ENCODE results near the gene PKNOX2.

The PKNOX2 gene

DNA sequence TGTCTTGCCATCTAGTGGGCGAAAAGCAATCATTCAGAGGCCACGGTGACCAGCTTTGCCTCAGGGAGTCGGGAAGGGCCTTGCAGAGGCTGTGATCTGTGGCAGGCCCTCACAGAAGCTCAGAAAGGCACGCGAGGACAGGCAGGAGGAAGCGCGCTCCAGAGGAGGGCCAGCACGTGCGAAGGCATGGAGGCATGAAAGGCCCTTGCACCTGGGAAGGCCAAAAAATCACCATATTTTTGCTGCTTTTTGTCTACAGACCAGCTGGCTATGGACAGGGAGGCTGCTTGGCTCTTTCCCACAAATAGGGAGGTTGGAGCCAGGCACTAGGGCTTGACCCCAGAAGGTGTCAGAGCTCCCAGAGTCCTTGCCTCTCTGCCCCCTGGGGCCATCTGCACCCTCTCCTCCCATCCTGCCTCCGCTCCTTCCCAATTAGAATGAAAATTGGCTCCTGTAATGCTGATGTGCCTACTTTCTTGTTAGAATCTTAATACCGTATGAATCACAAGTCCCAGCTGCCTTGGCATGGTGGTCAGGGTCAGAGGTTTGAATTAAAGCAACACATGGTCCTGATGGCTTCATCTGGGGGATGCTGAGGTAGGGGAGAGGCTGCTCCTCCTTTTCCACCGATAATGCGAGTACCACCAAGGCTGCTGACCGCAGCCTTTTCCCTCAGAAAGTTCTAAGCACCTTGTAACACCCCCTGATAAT lies 262.4 kb downstream of the PKNOX2 start:
- no peak for DNase-seq (ENCODE audit: low spot score in 2 of 2)
- H3K27me3 ChIP-seq (ENCODE audit: low read depth) = no peaks in the 10 kb centered on the region
- in situ Hi-C loops (cut with MboI; ENCODE audit: low sequenced_read_pairs) = loop anchor here (10.0 kb wide), 1 partner anchor 332 kb away; no protein-coding TSS in a partner anchor
- H3K4me1 ChIP-seq = no peaks in the 10 kb centered on the region
- H3K4me3 ChIP-seq = no peak overlapping the region
- H3K9me3 ChIP-seq = no peaks in the 10 kb centered on the region
- no peaks in the 10 kb centered on the region for H3K36me3 ChIP-seq (replicated peaks)

DNA sequence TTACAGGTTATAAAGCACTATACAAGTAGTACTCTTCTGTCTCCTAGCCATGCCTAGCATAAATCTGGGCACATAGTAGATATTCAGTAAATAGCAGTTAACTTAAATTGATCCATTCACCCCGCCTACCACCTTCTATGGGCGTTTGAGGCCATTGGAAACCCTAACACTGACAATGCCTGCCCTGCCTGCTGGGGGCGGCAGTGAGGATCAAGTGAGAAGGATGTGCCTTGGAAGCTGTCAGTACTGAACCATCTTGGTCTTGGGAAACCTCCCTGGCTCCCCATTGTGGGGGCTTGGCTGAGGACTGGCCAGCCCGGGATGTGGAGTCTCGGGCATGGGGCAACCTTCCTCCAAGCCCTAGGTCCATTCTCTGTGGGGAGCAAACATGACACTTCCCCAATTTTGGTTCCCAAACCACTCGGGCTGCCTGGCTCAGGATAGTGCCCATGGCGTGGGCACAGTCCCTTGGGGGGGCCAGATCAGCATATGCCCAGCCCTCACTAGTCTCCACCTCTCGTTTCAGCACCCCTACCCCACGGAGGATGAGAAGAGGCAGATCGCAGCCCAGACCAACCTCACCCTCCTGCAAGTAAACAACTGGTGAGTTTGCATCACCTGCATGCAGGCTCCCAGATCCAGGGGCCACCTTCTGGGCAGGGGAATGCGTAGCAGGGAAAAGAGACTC lies 264.1 kb downstream of the PKNOX2 start:
- H3K36me3 ChIP-seq (replicated peaks) = no peaks in the 10 kb centered on the region
- H3K4me3 ChIP-seq = no peak overlapping the region
- H3K27me3 ChIP-seq (ENCODE audit: low read depth) = no peaks in the 10 kb centered on the region
- H3K9me3 ChIP-seq = no peaks in the 10 kb centered on the region
- in situ Hi-C loops (cut with MboI; ENCODE audit: low sequenced_read_pairs) = loop anchor here (10.0 kb wide), 1 partner anchor 334 kb away; no protein-coding TSS in a partner anchor
- H3K4me1 ChIP-seq = peaks cover 4% of the 10 kb centered on the region; the same call in 1 of the 2 replicates
- no peak for DNase-seq (ENCODE audit: low spot score in 2 of 2)

DNA sequence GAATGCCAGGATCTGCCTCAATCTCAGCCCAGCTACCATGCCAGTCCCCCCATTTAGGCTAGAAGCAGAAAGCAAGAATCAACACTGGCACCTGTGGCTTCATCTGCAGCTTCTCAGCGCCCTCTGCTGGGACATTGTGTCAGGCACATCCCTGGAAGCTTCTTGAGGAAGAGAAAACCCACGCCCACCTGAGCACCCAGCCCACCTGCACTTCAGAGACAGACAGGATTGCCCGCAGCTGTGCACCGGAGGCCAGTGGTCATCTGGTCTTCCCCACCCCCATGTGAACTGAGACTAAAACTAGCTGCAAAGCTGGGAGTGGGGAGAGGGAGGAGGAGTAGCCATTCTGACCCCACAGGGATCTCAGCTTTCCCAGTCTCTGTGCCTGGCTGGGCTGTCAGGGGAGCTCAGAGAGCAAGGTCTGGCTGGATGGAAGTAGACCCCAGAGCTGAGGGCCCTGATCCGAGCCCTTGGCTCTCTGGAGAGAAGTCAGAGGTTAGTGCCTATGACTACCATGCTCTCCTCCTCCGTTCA lies 264.7 kb downstream of the PKNOX2 start:
- H3K9me3 ChIP-seq = no peaks in the 10 kb centered on the region
- H3K4me1 ChIP-seq = peaks cover 5% of the 10 kb centered on the region; the same call in 1 of the 2 replicates
- peak; percentile 62 to 86 for DNase-seq (ENCODE audit: low spot score in 2 of 2)
- no peak overlapping the region for H3K4me3 ChIP-seq
- in situ Hi-C loops (cut with MboI; ENCODE audit: low sequenced_read_pairs) = loop anchor here (10.0 kb wide), 1 partner anchor 334 kb away; no protein-coding TSS in a partner anchor
- no peaks in the 10 kb centered on the region for H3K27me3 ChIP-seq (ENCODE audit: low read depth)
- no peaks in the 10 kb centered on the region for H3K36me3 ChIP-seq (replicated peaks)

DNA sequence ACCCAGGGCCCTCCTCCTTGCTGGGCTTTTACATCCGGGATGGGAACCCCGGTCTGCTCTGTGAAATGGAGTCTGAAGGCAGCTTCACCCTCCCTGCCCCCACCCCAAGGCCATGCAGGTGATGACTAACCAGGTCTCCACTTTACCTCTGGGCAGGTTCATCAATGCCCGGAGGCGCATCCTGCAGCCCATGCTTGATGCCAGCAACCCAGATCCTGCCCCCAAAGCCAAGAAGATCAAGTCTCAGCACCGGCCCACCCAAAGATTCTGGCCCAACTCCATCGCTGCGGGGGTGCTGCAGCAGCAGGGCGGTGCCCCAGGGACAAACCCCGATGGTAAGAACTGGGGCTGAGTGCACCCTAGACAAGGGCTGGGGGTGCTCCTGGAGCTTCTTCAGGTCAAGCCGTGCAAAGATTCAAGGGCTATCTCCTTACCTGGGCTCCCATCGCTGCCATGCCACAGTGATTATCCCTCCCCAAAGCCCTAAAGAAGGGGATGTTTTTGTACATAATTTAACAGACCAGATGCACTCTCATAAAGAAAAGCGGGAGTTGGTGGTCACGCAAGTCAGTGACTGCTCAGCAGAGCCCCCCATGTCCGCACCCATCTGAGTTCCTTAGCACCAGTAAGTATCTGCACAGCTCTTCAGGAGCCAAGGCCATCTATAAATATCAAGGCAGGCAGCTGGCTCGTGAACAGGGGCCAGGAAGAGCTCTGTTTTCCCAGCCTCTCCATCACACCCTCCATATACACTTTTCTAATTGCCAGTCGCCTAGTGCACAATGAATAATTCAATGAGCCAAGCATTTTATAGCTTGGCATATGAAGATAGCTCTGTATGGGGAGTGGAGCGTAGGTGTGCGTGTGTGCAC lies 265.5 kb downstream of the PKNOX2 start:
- Histone ChIP-seq H3K4me3 (no peak overlapping the region), H3K4me1 (peaks cover 5% of the 10 kb centered on the region; the same call in 1 of the 2 replicates), H3K9me3 (no peaks in the 10 kb centered on the region), H3K27me3 (ENCODE audit: low read depth) (no peaks in the 10 kb centered on the region), H3K36me3 (replicated peaks) (no peaks in the 10 kb centered on the region)
- in situ Hi-C loops (cut with MboI; ENCODE audit: low sequenced_read_pairs) = loop anchor here (10.0 kb wide), 1 partner anchor 335 kb away; no protein-coding TSS in a partner anchor
- DNase-seq (ENCODE audit: low spot score in 2 of 2) = no peak

DNA sequence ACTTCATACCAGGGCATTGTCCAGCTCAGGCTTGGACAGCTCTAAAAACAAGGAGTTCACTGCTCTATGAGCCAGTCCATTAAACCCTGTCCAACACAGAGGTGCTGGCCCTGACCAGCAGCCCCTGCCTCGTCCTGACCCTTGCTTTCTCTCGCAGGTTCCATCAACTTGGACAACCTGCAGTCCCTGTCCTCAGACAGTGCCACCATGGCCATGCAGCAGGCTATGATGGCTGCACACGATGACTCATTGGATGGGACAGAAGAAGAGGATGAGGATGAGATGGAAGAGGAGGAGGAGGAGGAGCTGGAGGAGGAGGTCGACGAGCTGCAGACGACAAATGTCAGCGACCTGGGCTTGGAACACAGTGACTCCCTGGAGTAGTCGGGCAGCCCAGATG lies 266.5 kb downstream of the PKNOX2 start:
- Histone ChIP-seq H3K4me3 (no peak overlapping the region), H3K4me1 (peaks cover 5% of the 10 kb centered on the region; the same call in 1 of the 2 replicates), H3K9me3 (no peaks in the 10 kb centered on the region), H3K36me3 (replicated peaks) (no peaks in the 10 kb centered on the region), H3K27me3 (ENCODE audit: low read depth) (no peaks in the 10 kb centered on the region)
- in situ Hi-C loops (cut with MboI; ENCODE audit: low sequenced_read_pairs) = no loop called here
- no peak for DNase-seq (ENCODE audit: low spot score in 2 of 2)

DNA sequence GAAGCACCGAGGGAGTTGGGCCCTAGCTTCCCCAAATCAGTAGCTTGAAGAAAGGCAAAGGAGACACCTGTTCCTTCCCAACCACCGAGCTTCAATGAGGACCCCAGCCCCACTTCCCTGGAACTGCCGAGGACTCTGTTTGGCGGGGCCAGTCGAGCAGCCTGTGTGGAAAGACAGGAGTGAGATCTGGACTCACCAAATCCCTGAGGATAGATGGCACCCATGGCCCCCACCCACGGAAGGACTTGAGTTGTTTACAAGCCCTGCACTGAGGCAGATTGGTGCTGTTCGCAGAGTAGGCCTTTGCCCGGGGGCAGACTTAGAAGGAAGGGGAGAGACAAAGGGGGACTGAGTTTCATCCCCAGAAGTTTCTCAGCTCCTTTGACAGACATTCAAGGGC lies 266.9 kb downstream of the PKNOX2 start:
- no peaks in the 10 kb centered on the region for H3K36me3 ChIP-seq (replicated peaks)
- in situ Hi-C loops (cut with MboI; ENCODE audit: low sequenced_read_pairs) = no loop called here
- no peaks in the 10 kb centered on the region for H3K9me3 ChIP-seq
- peaks cover 5% of the 10 kb centered on the region; the same call in 1 of the 2 replicates for H3K4me1 ChIP-seq
- DNase-seq (ENCODE audit: low spot score in 2 of 2) = no peak
- H3K27me3 ChIP-seq (ENCODE audit: low read depth) = no peaks in the 10 kb centered on the region
- H3K4me3 ChIP-seq = no peak overlapping the region

DNA sequence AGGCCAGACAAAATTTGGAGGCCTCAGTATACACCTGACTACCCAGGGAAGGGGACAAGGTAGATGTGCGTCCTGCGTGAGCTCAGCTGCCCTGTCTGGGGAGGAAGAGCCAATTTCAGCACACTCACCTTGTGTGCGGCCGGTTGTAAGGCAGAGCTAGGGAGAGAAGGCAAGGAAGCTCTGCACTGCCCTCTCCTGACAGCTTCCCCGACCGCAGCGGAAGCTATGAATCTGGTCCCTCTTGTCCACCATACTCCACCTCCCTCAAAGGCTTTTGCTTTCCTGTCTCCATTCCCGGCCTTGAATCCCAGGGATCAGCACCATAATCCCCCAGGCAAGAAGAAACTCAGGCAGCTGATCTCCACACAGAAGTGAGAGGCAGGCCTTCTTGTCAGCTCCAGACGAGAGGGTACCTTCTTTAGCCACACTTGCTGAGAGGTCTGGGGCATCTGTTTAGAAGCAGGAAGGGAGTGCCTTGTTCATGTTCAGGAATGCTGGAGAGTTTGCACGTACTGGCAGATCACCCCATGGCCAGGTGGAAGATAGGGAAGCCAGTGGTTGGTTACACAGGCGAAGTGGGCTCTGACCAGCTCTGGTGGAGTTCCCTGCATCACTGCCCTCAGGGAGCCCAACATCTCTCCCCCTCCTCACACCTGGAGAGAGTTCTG lies 269.0 kb downstream of the PKNOX2 start:
- Histone ChIP-seq H3K9me3 (no peaks in the 10 kb centered on the region), H3K4me1 (peaks cover 5% of the 10 kb centered on the region; the same call in 1 of the 2 replicates), H3K27me3 (ENCODE audit: low read depth) (peaks cover 5% of the 10 kb centered on the region; the same call in 1 of the 2 replicates), H3K4me3 (no peak overlapping the region), H3K36me3 (replicated peaks) (no peaks in the 10 kb centered on the region)
- peak; percentile 72 to 80 for DNase-seq (ENCODE audit: low spot score in 2 of 2)
- in situ Hi-C loops (cut with MboI; ENCODE audit: low sequenced_read_pairs) = no loop called here

DNA sequence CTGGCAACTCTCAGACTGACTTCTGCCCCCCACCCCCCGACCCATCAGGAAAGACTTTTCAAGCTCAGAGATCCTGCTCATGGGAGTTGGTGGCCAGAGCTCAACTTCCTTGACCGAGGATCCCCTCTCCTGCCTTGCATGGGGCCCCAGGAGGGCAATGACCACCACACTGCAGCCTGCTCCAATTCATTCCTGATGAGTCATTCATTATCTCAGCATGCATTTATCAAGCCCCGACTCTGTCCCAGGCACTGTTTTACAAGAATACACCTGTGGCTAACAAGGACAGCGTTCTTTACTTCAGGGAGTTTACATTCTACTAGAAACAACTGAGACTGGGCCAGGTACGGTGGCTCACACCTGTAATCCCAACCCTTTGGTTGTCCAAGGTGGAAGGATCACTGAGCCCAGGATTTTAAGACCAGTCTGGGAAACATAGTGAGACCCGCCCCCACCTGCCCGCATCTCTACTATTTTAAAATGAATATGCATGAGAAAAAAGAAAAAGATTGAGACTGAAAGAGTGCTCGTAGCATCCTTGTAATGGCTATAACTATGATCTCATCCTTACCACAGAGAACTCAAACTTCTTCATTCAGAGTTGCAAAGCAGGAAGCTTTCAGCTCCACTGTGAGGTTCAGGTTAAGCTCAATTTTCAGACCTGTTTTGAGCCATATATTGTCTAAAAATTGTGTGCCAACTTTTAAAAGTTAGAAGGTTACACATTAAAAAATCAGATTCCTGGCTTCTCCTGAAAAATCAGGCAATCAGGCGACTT lies 271.1 kb downstream of the PKNOX2 start:
- H3K4me3 ChIP-seq = no peak overlapping the region
- in situ Hi-C loops (cut with MboI; ENCODE audit: low sequenced_read_pairs) = no loop called here
- peaks cover 5% of the 10 kb centered on the region; the same call in 1 of the 2 replicates for H3K4me1 ChIP-seq
- peaks cover 5% of the 10 kb centered on the region; the same call in 1 of the 2 replicates for H3K27me3 ChIP-seq (ENCODE audit: low read depth)
- no peaks in the 10 kb centered on the region for H3K36me3 ChIP-seq (replicated peaks)
- no peaks in the 10 kb centered on the region for H3K9me3 ChIP-seq
- no peak for DNase-seq (ENCODE audit: low spot score in 2 of 2)

DNA sequence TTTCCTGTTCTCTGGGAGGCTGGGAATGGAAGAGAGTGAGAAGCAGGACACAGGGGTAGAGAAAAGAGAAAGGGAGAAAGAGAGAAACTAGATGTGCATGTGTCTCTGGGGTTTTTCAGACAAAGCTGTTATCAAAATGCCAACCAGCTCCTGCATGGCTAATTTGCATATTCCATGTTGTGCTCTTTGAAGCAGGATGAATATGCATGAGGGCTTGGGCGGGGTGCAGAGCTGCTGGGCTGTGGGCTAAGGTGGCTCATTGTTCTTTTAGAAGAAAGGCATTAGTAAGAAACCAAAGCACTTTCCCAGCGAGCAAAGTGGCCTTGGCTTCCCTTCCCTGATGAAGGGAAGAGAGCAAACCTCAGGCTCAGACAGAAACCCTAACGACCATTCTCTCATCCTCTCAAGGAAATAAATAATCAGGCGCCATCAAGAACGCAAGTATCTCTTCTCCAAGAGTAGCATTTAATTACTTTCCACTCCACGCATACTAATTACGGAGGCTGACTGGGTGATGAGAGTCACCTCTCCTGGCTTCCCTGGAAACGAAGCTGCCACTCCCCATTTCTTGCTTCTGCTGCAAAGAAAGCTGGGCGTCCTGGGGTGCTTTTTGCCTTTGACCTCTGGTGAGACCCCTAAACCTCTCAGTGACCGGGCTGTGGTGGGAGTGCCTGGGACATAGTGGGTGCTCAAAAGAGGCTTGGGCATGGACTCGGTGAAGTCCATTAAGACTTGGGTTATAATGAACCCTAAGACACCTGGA lies 277.3 kb downstream of the PKNOX2 start:
- no peaks in the 10 kb centered on the region for H3K36me3 ChIP-seq (replicated peaks)
- peaks cover 5% of the 10 kb centered on the region; the same call in 1 of the 2 replicates for H3K27me3 ChIP-seq (ENCODE audit: low read depth)
- H3K4me1 ChIP-seq = peaks cover 12% of the 10 kb centered on the region
- in situ Hi-C loops (cut with MboI; ENCODE audit: low sequenced_read_pairs) = no loop called here
- no peak overlapping the region for H3K4me3 ChIP-seq
- peak in 1 of 2 experiments; percentile 56 for DNase-seq (ENCODE audit: low spot score in 2 of 2)
- H3K9me3 ChIP-seq = no peaks in the 10 kb centered on the region

DNA sequence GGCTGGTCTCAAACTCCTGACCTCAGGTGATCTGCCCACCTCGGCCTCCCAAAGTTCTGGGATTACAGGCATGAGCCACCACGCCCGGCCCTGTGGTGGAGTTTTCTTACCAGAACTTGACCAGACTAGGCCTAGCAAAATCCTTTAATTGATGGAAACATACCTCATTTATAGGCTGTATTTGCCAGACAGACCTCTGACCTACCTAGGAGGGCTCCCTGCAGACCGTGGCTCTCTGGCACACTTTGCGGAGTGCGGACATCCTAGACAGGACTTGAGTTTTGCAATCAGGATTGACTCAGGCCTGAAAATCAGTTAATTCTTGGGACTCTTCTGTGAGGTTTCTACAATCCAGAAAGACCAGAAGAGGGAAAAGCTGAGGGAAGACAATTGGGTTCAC lies 278.4 kb downstream of the PKNOX2 start:
- in situ Hi-C loops (cut with MboI; ENCODE audit: low sequenced_read_pairs) = no loop called here
- DNase-seq (ENCODE audit: low spot score in 2 of 2) = no peak
- H3K4me3 ChIP-seq = no peak overlapping the region

DNA sequence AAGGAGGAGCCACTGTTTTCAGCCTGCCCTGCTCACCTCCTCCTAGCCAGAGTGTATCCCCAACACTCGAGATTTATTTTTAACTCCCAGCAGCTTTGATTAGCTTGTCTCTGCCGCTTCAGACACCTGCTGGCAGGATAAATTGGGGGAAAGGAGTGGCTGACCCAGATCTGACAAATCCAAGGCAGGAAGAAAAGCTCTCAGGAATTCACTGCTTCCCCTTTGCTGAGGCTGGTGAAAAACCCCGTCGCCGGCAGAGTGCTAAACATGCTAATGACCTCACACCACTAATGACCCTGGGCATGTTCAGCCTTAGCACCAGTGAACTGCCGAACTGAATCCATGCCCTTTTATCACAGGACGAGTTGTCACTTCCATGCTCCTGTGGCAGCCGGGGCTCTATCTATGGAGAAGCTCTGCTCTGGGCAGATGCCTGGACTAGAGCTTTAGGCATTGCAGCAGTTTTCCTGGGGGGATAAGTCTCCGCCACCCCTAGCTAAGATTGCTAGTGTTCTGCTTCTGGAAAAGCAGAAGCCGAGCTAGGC lies 279.3 kb downstream of the PKNOX2 start:
- peaks cover 12% of the 10 kb centered on the region for H3K4me1 ChIP-seq
- no peaks in the 10 kb centered on the region for H3K36me3 ChIP-seq (replicated peaks)
- DNase-seq (ENCODE audit: low spot score in 2 of 2) = peak in 1 of 2 experiments; percentile 24
- in situ Hi-C loops (cut with MboI; ENCODE audit: low sequenced_read_pairs) = no loop called here
- H3K27me3 ChIP-seq (ENCODE audit: low read depth) = no peaks in the 10 kb centered on the region
- H3K4me3 ChIP-seq = no peak overlapping the region
- H3K9me3 ChIP-seq = no peaks in the 10 kb centered on the region

More for the DNA sequence above, 278.4 kb downstream of the PKNOX2 start:
- no peaks in the 10 kb centered on the region for H3K9me3 ChIP-seq
- no peaks in the 10 kb centered on the region for H3K36me3 ChIP-seq (replicated peaks)
- H3K4me1 ChIP-seq = peaks cover 12% of the 10 kb centered on the region
- H3K27me3 ChIP-seq (ENCODE audit: low read depth) = no peaks in the 10 kb centered on the region

Measured in HAP-1 (cell line).